ENCODE data around the gene TFDP3. TPM values are rescaled to one million over a fixed set of nuclear protein-coding genes. Genes with fewer than 3 reads are reported as not detected.

The TFDP3 gene
- total and polyA plus RNA-seq, 8 donors: not detected

- intact Hi-C loops (cut with DNase I): no loop called here
- DNase-seq: no peak
Measured at GRCh38 chrX:133235830-133236229, 17.7 kb upstream of the TFDP3 start.

GRCh38 chrX:133232331-133232730, 14.2 kb upstream of the TFDP3 start:
- DNase-seq (no peak), ATAC-seq (no peak)
- H3K4me3 ChIP-seq: no peak overlapping the region
- no peak for TF ChIP-seq CTCF (IDR thresholded peaks at IDR 0.05)
- H3K27ac ChIP-seq: no peak overlapping the region
- no peaks in the 10 kb centered on the region for H3K36me3 ChIP-seq
- no peaks in the 10 kb centered on the region for H3K27me3 ChIP-seq
- H3K4me1 ChIP-seq: no peaks in the 10 kb centered on the region
- H3K9me3 ChIP-seq: no peaks in the 10 kb centered on the region
- intact Hi-C loops (cut with DNase I): no loop called here

More at GRCh38 chrX:133235830-133236229, 17.7 kb upstream of the TFDP3 start:
- Histone ChIP-seq H3K27ac (no peak overlapping the region), H3K4me3 (no peak overlapping the region), H3K36me3 (no peaks in the 10 kb centered on the region), H3K4me1 (no peaks in the 10 kb centered on the region), H3K9me3 (no peaks in the 10 kb centered on the region), H3K27me3 (no peaks in the 10 kb centered on the region)
- no peak for TF ChIP-seq CTCF (IDR thresholded peaks at IDR 0.05)
- no peak for ATAC-seq

- no peak for DNase-seq
- H3K27me3 ChIP-seq: no peaks in the 10 kb centered on the region
- ATAC-seq: no peak
- no peaks in the 10 kb centered on the region for H3K36me3 ChIP-seq
- TF ChIP-seq CTCF (IDR thresholded peaks at IDR 0.05): no peak
- no peak overlapping the region for H3K4me3 ChIP-seq
- intact Hi-C loops (cut with DNase I): no loop called here
- no peaks in the 10 kb centered on the region for H3K4me1 ChIP-seq
- no peaks in the 10 kb centered on the region for H3K9me3 ChIP-seq
- H3K27ac ChIP-seq: no peak overlapping the region
Measured at GRCh38 chrX:133229361-133229760, 11.2 kb upstream of the TFDP3 start.

- no peak overlapping the region for H3K27ac ChIP-seq
- TF ChIP-seq CTCF (IDR thresholded peaks at IDR 0.05): peak in 1 of 2 donors; percentile 27
- H3K36me3 ChIP-seq: no peaks in the 10 kb centered on the region
- ATAC-seq (peak; percentile 58), DNase-seq (peak in 1 of 4 donors; percentile 38)
- H3K4me3 ChIP-seq: no peak overlapping the region
- H3K4me1 ChIP-seq: no peaks in the 10 kb centered on the region
- no peaks in the 10 kb centered on the region for H3K27me3 ChIP-seq
- intact Hi-C loops (cut with DNase I): no loop called here
- H3K9me3 ChIP-seq: no peaks in the 10 kb centered on the region
Measured at GRCh38 chrX:133215747-133216146, 2.4 kb downstream of the TFDP3 start.

GRCh38 chrX:133215017-133215416, 3.1 kb downstream of the TFDP3 start:
- Histone ChIP-seq H3K27me3 (no peaks in the 10 kb centered on the region), H3K9me3 (no peaks in the 10 kb centered on the region), H3K4me3 (no peak overlapping the region), H3K36me3 (no peaks in the 10 kb centered on the region), H3K27ac (no peak overlapping the region), H3K4me1 (no peaks in the 10 kb centered on the region)
- intact Hi-C loops (cut with DNase I): no loop called here
- no peak for TF ChIP-seq CTCF (IDR thresholded peaks at IDR 0.05)
- ATAC-seq (no peak), DNase-seq (no peak)

Data from left lung (tissue), 10 donors.